Suprapubic skin (tissue), 4 donors: ENCODE results near the gene THEM4. TPM values are rescaled to one million over a fixed set of nuclear protein-coding genes. Genes with fewer than 3 reads are reported as not detected.
A peak's percentile ranks its signal among the peaks of the same experiment; 100 is the strongest.
"Not testable (repeated sequence)": the region's sequence is repeated elsewhere in the genome, so short reads cannot be mapped to it uniquely, and the experiment has no call there.

Experiments used
- DNase-seq, 2 donors: peaks; one replicate each; pipeline ENCODE4 v3.0.0-alpha.2; 2019; ENCODE audit warnings: low spot score in 2 of 2
- H3K27ac ChIP-seq: fragments of 200-600 bp; sonication (generic); one replicate; pipeline ENCODE4 v1.5.1; 2019
- H3K27me3 ChIP-seq: fragments of 200-600 bp; sonication (generic); one replicate; pipeline ENCODE4 v1.5.1; 2019
- H3K36me3 ChIP-seq: fragments of 200-600 bp; sonication (generic); one replicate; pipeline ENCODE4 v1.5.1; 2019
- H3K4me1 ChIP-seq: fragments of 200-600 bp; sonication (generic); one replicate; pipeline ENCODE4 v1.5.1; 2019
- H3K4me3 ChIP-seq: fragments of 200-600 bp; sonication (generic); one replicate; pipeline ENCODE4 v1.5.1; 2019; ENCODE audit warnings: mild to moderate bottlenecking
- H3K9me3 ChIP-seq: fragments of 200-600 bp; sonication (generic); one replicate; pipeline ENCODE4 v1.5.1; 2019
- CTCF ChIP-seq, 2 donors: fragments of 200-600 bp in 1 of 2; fragments of 450-650 bp in 1 of 2; sonication (generic) in 1 of 2; IDR thresholded peaks; one replicate each; pipeline ENCODE4 v1.5.1; 2016 to 2019; ENCODE audit warnings: antibody characterized with exemption in 2 of 2, mild to moderate bottlenecking in 1 of 2, moderate library complexity in 1 of 2
- EP300 ChIP-seq: sonication (generic); formaldehyde crosslinking; IDR thresholded peaks from one replicate; pipeline ENCODE4 v1.6.1; 2017; ENCODE audit warnings: antibody characterized with exemption
- POLR2A ChIP-seq, 2 donors: fragments of 450-650 bp; IDR thresholded peaks; one replicate each; pipeline ENCODE4 v1.6.1; 2017; ENCODE audit warnings: antibody characterized with exemption in 2 of 2, mild to moderate bottlenecking in 2 of 2, moderate library complexity in 2 of 2
- POLR2AphosphoS5 ChIP-seq, 3 donors: sonication (generic); formaldehyde crosslinking; IDR thresholded peaks; one replicate each; pipeline ENCODE4 v1.6.1; 2017; ENCODE audit warnings: antibody characterized with exemption in 3 of 3
- WGBS: methylation state at CpG from one replicate; pipeline ENCODE4 v1.1.5; 2018; 5-methylcytosine and 5-hydroxymethylcytosine counted together
- total RNA-seq, 4 donors: library from RNA; depleted of rRNA; stranded (reverse); fragments of >200 nt; gene quantifications; one replicate each; pipeline ENCODE4 v1.1.0, GENCODE V29; 2016

THEM4 gene
- total RNA-seq, 4 donors from 2014 or later: 6.7 to 31.5 (median 8.9) TPM

DNA sequence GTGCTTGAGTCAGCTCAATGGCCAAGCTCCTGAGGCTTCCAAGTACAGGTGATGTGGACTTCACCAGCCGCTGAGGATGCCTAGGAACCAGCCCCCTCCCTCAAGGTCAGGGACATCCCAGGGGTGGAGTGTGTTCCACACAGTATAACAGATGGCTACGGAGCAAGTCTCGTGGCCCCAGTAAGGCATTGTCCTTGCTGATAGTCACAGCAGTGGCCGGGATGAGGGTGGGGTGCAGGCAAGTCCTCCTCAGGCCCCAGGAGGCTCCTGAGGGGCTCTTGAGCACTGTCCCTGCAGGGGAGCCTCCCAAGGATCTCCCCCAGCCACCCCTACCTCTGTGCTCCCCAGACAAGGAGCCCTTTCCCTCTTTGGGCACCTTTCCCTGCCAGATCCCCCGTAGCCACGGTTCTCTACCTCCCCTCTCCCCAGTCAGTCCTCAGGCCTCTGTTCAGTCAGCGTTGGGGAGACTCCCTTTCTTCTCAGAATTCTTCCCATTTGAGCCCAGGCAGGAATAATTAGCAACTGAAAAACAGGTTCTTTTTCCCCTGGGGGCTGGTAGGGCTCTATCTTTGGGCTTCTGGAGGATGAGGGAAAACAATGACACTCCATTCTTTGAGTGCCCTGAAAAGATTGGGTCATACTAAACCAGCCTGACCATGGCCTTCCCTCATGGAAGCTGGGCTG is 48.7 kb downstream of the THEM4 start:
- no peak for TF ChIP-seq POLR2AphosphoS5 (IDR thresholded peaks at IDR 0.05)
- TF ChIP-seq CTCF (IDR thresholded peaks at IDR 0.05): no peak
- no peak for TF ChIP-seq EP300
- no peak for TF ChIP-seq POLR2A (IDR thresholded peaks at IDR 0.05)
- DNase-seq: no peak
- Histone ChIP-seq H3K4me1 (peaks cover 34% of the 10 kb centered on the region), H3K27me3 (no peaks in the 10 kb centered on the region), H3K4me3 (no peak overlapping the region), H3K27ac (no peak overlapping the region), H3K9me3 (no peaks in the 10 kb centered on the region), H3K36me3 (no peaks in the 10 kb centered on the region)
- WGBS: 28% methylated on average over 3 of the region's 7 CpGs

DNA sequence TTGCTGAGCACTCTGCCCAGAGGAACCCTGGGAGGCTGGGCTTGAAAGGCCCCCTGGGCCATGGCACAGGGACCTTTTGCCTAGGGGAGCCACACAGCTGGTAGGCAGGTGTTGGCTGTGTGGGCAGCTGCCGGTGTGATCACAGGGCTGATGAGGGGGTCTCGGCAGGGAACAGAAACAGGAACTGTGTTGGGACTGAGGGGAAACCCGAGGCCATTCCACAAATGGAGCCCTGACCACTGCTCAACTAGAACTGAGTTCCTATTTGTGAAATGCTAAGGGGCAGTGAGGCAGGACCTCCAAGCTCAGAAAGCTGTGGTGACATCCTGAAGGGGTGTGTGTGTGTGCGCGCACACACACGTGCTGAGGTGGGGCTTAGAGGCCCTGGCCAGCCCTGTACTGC is 49.4 kb downstream of the THEM4 start:
- Histone ChIP-seq H3K36me3 (no peaks in the 10 kb centered on the region), H3K4me1 (peaks cover 39% of the 10 kb centered on the region), H3K27ac (no peak overlapping the region), H3K4me3 (no peak overlapping the region), H3K27me3 (no peaks in the 10 kb centered on the region), H3K9me3 (no peaks in the 10 kb centered on the region)
- TF ChIP-seq POLR2AphosphoS5 (IDR thresholded peaks at IDR 0.05) (no peak), CTCF (IDR thresholded peaks at IDR 0.05) (no peak), EP300 (no peak), POLR2A (IDR thresholded peaks at IDR 0.05) (no peak)
- 60% methylated on average over 3 of the region's 6 CpGs for WGBS
- DNase-seq: no peak

- DNase-seq: no peak
- 80% methylated on average over 1 of the region's 6 CpGs for WGBS
- no peak overlapping the region for H3K4me3 ChIP-seq
- no peaks in the 10 kb centered on the region for H3K36me3 ChIP-seq
- H3K4me1 ChIP-seq: peaks cover 42% of the 10 kb centered on the region
- TF ChIP-seq EP300 (no peak), CTCF (IDR thresholded peaks at IDR 0.05) (no peak), POLR2A (IDR thresholded peaks at IDR 0.05) (no peak), POLR2AphosphoS5 (IDR thresholded peaks at IDR 0.05) (no peak)
- H3K27me3 ChIP-seq: no peaks in the 10 kb centered on the region
- H3K9me3 ChIP-seq: no peaks in the 10 kb centered on the region
- peak overlapping the region; percentile 41 for H3K27ac ChIP-seq
These were observed 50.2 kb downstream of the THEM4 start for GRCh38 chr1:151858886-151859665.

- Histone ChIP-seq H3K4me1 (peaks cover 48% of the 10 kb centered on the region), H3K36me3 (no peaks in the 10 kb centered on the region), H3K27ac (peak overlapping the region; percentile 41), H3K27me3 (no peaks in the 10 kb centered on the region), H3K9me3 (no peaks in the 10 kb centered on the region), H3K4me3 (no peak overlapping the region)
- no peak for TF ChIP-seq POLR2A (IDR thresholded peaks at IDR 0.05)
- no peak for TF ChIP-seq EP300
- TF ChIP-seq CTCF (IDR thresholded peaks at IDR 0.05): no peak
- no peak for TF ChIP-seq POLR2AphosphoS5 (IDR thresholded peaks at IDR 0.05)
- WGBS: 57% methylated on average over 3 of the region's 3 CpGs
- peak in 1 of 2 donors; percentile 29 for DNase-seq
These were observed 51.1 kb downstream of the THEM4 start for GRCh38 chr1:151858030-151858746.

DNA sequence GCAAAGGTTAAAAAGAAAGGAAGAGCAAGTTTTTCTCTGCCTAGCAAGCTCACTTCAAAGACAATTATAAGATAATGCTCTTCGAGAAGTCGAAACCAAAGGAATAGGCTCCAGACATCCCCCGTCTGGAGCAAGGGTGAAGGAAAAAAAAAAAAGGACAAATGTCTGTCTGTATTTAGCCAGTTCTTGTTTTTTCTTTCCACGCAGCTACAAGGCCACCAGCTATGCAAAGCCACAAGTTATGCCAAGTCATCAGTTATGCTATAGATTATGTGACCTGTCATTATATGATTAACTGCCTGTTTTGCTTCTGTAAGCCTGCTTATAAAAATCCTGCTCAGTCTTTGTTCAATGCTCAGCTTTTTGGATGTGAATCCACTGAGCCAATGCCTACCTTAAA is 53.4 kb downstream of the THEM4 start:
- Histone ChIP-seq H3K36me3 (no peaks in the 10 kb centered on the region), H3K4me3 (no peak overlapping the region), H3K27ac (peak overlapping the region; percentile 17), H3K4me1 (peaks cover 49% of the 10 kb centered on the region), H3K9me3 (no peaks in the 10 kb centered on the region), H3K27me3 (no peaks in the 10 kb centered on the region)
- TF ChIP-seq EP300 (no peak), POLR2AphosphoS5 (IDR thresholded peaks at IDR 0.05) (no peak), CTCF (IDR thresholded peaks at IDR 0.05) (no peak), POLR2A (IDR thresholded peaks at IDR 0.05) (no peak)
- WGBS: 16% methylated on average over 4 of the region's 4 CpGs
- peak in 1 of 2 donors; percentile 37 for DNase-seq

DNA sequence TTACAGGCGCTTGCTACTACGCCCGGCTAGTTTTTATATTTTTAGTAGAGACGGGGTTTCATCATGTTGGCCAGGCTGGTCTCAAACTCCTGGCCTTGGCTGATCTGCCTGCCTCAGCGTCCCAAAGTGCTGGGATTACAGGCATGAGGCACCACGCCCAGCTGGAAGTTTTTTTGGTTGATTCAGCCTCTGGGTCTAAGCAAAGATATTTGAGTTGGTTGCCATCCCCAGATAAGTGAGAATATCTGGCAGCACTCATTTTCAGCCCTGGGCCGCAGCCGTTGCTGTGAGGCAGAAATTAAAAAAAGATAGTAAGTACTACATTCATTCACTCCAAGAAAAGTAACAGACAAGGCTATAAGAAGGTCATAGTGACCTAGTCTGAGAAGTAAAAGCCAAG is 53.8 kb downstream of the THEM4 start:
- DNase-seq: peak in 1 of 2 donors; percentile 35
- H3K4me3 ChIP-seq, H3K36me3 ChIP-seq, H3K9me3 ChIP-seq, H3K27me3 ChIP-seq: not testable (repeated sequence)
- 42% methylated on average over 8 of the region's 8 CpGs for WGBS
- peak overlapping the region; percentile 17 for H3K27ac ChIP-seq
- peaks cover 45% of the 10 kb centered on the region for H3K4me1 ChIP-seq
